Measurements from ENCODE around the gene DGKB.

DGKB gene

GRCh38 chr7:14258441-14258840, 644.1 kb downstream of the DGKB start:
- no peak for TF ChIP-seq CTCF (conservative IDR thresholded peaks at IDR 0.05)
- no peak overlapping the region for H3K27ac ChIP-seq

GRCh38 chr7:14252458-14252857, 650.1 kb downstream of the DGKB start:
- no peak overlapping the region for H3K27ac ChIP-seq
- TF ChIP-seq CTCF (conservative IDR thresholded peaks at IDR 0.05), result no peak

GRCh38 chr7:14242175-14242574, 660.4 kb downstream of the DGKB start:
- no peak for TF ChIP-seq CTCF (conservative IDR thresholded peaks at IDR 0.05)
- H3K27ac ChIP-seq, result no peak overlapping the region

- H3K27ac ChIP-seq, result no peak overlapping the region
- TF ChIP-seq CTCF (conservative IDR thresholded peaks at IDR 0.05), result no peak
These were observed 665.7 kb downstream of the DGKB start for GRCh38 chr7:14236834-14237233.

- no peak for TF ChIP-seq CTCF (conservative IDR thresholded peaks at IDR 0.05)
- no peak overlapping the region for H3K27ac ChIP-seq
These were observed 667.5 kb downstream of the DGKB start for GRCh38 chr7:14235056-14235455.

- no peak for TF ChIP-seq CTCF (conservative IDR thresholded peaks at IDR 0.05)
- no peak overlapping the region for H3K27ac ChIP-seq
These were observed 668.6 kb downstream of the DGKB start for GRCh38 chr7:14233868-14234369.

- TF ChIP-seq CTCF (conservative IDR thresholded peaks at IDR 0.05), result no peak
These were observed 669.3 kb downstream of the DGKB start for GRCh38 chr7:14233076-14233867.

More at GRCh38 chr7:14233076-14233867, 669.3 kb downstream of the DGKB start:
- H3K27ac ChIP-seq, result no peak overlapping the region

Measured in VCaP (cell line).